Left ventricle myocardium inferior (tissue), 1 donor: ENCODE measurements around the gene PIP5K1C. TPM values are rescaled to one million over a fixed set of nuclear protein-coding genes. Genes with fewer than 3 reads are reported as not detected.

Experiments used
- DNase-seq: peaks from one replicate; pipeline ENCODE4 v3.0.0-alpha.2; 2020
- H3K27ac ChIP-seq: fragments of 200-600 bp; replicated peaks from 2 replicates; pipeline ENCODE4 v1.8.0; 2021
- H3K27me3 ChIP-seq: fragments of 200-600 bp; 2 replicates; pipeline ENCODE4 v1.8.0; 2021; ENCODE audit warnings: low read depth
- H3K36me3 ChIP-seq: fragments of 200-600 bp; 2 replicates; pipeline ENCODE4 v1.8.0; 2021
- H3K4me1 ChIP-seq: fragments of 200-600 bp; 2 replicates; pipeline ENCODE4 v1.8.0; 2021
- H3K4me3 ChIP-seq: fragments of 200-600 bp; 2 replicates; pipeline ENCODE4 v1.8.0; 2021; ENCODE audit warnings: mild to moderate bottlenecking, moderate library complexity
- H3K9me3 ChIP-seq: fragments of 200-600 bp; replicated peaks from 2 replicates; pipeline ENCODE4 v1.8.0; 2021
- CTCF ChIP-seq: fragments of 200-600 bp; IDR thresholded peaks from 2 replicates; pipeline ENCODE4 v1.8.0; 2021; ENCODE audit warnings: antibody characterized with exemption, mild to moderate bottlenecking, borderline replicate concordance
- intact Hi-C: fragments of 100-400 bp; cut with micrococcal nuclease; formaldehyde crosslinking; loops from one replicate; pipeline ENCODE4 v1.11.0; 2022
- total RNA-seq: library from RNA; stranded (reverse); fragmentation: NEBNext Ultra II Directional; extraction: Animal tissue kit (Norgen Biotek cat#: 25700); gene quantifications from one replicate; pipeline ENCODE4 v1.2.1, GENCODE V29; 2021
- donor health status: DM: no; HTN: yes; CAD: no; lungs with severe emphysema.

Gene PIP5K1C
- total RNA-seq, 1 donor from 2014 or later = 31.6 TPM

- no peak for TF ChIP-seq CTCF
- intact Hi-C loops = no loop called here
- peaks cover 6% of the 10 kb centered on the region for H3K9me3 ChIP-seq
- no peaks in the 10 kb centered on the region for H3K36me3 ChIP-seq
- H3K27ac ChIP-seq = peak overlapping the region; percentile 99
- no peaks in the 10 kb centered on the region for H3K27me3 ChIP-seq
- H3K4me3 ChIP-seq = no peak overlapping the region
- no peak for DNase-seq
- peaks cover 62% of the 10 kb centered on the region for H3K4me1 ChIP-seq
Observed at GRCh38 chr19:3673506-3674439, 26.5 kb downstream of the PIP5K1C start.

DNA sequence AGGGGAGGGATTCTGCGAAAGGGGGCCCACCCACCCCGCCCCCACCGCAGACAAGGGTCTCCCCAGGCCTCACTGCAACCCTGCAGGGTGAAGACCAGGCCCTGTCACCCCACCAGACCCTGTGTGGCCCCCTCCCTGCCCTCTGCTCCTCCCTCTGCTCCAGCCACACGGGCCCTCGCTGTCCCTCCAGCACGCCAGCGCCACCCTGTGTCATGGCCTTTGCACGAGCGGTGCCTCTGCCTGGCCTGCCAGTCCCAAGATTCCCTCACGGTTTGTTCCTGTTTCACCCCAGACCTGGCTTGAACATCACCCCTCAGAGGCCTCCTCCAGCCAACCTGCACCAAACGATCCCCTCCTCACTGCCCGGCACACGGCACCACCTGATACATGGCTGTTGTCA lies 27.3 kb downstream of the PIP5K1C start:
- Histone ChIP-seq H3K4me1 (peaks cover 70% of the 10 kb centered on the region), H3K36me3 (no peaks in the 10 kb centered on the region), H3K4me3 (no peak overlapping the region), H3K27ac (peak overlapping the region; percentile 99), H3K9me3 (peaks cover 6% of the 10 kb centered on the region), H3K27me3 (no peaks in the 10 kb centered on the region)
- intact Hi-C loops = no loop called here
- no peak for TF ChIP-seq CTCF
- DNase-seq = no peak

DNA sequence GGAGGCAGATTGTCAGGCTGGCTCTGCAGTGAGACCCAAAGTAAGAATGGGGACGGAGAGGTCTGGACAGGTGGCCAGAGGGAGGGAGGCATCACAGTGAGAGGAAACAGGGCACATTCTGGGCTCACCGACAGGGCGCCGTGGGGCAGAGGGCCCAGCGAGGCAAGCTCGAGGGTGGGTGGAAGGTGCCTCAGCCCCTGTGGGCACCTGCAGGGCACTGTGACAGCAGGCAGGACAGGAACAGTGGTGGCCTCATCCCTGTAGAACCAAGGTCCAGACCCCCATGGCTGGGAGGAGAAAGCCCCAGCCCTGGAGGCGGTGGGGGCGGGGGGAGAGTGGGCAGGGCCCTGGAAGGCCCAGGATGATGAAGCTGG lies 27.7 kb downstream of the PIP5K1C start:
- Histone ChIP-seq H3K27ac (peak overlapping the region; percentile 99), H3K9me3 (peaks cover 6% of the 10 kb centered on the region), H3K4me3 (no peak overlapping the region), H3K4me1 (peaks cover 74% of the 10 kb centered on the region), H3K27me3 (no peaks in the 10 kb centered on the region), H3K36me3 (no peaks in the 10 kb centered on the region)
- no peak for TF ChIP-seq CTCF
- DNase-seq = no peak
- intact Hi-C loops = no loop called here

GRCh38 chr19:3671680-3672574 lies 28.3 kb downstream of the PIP5K1C start:
- no peaks in the 10 kb centered on the region for H3K36me3 ChIP-seq
- peaks cover 6% of the 10 kb centered on the region for H3K9me3 ChIP-seq
- H3K4me3 ChIP-seq = peak overlapping the region; percentile 61
- peak; percentile 15 for TF ChIP-seq CTCF
- peak overlapping the region; percentile 99 for H3K27ac ChIP-seq
- intact Hi-C loops = no loop called here
- H3K4me1 ChIP-seq = peaks cover 79% of the 10 kb centered on the region
- no peaks in the 10 kb centered on the region for H3K27me3 ChIP-seq
- no peak for DNase-seq

DNA sequence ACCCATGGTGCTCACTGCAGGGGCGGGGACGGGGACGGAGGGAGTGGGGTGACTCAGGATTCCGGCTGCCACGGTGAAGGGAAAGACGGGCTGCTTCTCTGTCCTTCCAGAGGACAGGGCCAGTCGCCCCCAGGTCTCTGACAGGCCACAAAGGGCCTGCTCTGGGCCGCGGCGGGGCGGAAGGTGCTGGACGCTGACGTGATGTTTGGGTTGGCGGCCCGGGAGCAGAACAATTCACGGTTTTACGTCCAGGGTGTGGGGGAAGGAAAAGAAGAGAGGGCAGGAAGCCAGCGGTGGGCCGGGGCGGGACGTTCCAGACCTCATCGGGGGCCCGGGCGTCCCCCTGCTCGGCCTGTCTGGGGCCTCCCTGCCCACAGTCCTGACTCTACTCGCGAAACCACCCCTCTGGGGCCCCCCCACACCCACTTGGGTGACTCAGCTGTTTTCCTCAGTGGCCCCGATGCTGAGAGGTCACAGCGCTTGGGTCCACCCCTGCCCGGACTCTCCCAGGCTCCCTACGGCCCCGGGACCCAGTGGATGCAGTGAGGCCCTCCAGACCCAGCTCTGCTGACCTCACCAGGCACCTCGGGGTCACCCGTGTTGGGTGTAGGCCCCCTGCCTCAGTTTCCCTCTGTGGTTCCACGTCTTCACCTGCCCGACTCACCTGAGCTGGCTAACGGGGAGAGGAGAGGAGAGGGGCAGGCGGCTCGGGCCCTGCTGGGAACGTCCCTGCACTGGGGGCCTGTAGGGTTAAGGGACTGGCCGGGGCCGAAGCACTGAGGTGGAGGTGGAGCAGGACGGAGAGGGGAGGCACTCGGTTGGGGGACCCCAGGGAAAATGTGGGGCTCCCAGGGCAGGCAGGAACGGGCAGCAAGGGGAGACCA lies 29.2 kb downstream of the PIP5K1C start:
- peak; percentile 86 for DNase-seq
- H3K4me1 ChIP-seq = peaks cover 87% of the 10 kb centered on the region
- peak overlapping the region; percentile 61 for H3K4me3 ChIP-seq
- no peak for TF ChIP-seq CTCF
- peaks cover 8% of the 10 kb centered on the region for H3K36me3 ChIP-seq
- peaks cover 6% of the 10 kb centered on the region for H3K9me3 ChIP-seq
- H3K27me3 ChIP-seq = no peaks in the 10 kb centered on the region
- peak overlapping the region; percentile 99 for H3K27ac ChIP-seq
- intact Hi-C loops = no loop called here
